ENCODE data around the gene CAPN5. TPM values are rescaled to one million over a fixed set of nuclear protein-coding genes. Genes with fewer than 3 reads are reported as not detected.

Gene CAPN5
- total and polyA plus RNA-seq, 2 of the 13 experiments (the other 11 are each of a cell fraction or from before 2014, with no cell fraction given), result 0.27 to 1.2 TPM

GRCh38 chr11:77091146-77091940 lies 24.6 kb downstream of the CAPN5 start (continued):
- peak; percentile 44; the same call in 1 of the 2 replicates for TF ChIP-seq ZNF687 (CRISPR knock-in tag; IDR thresholded peaks at IDR 0.05)
- peak; percentile 59; the same call in 1 of the 2 replicates for TF ChIP-seq SALL1 (CRISPR knock-in tag; IDR thresholded peaks at IDR 0.05)
- 0 out of 2 replicates have a peak, but pooled peaks have one; percentile 17 for TF ChIP-seq MED1 (CRISPR knock-in tag; IDR thresholded peaks at IDR 0.05)
- no peak for TF ChIP-seq ETV6 (CRISPR knock-in tag; conservative IDR thresholded peaks at IDR 0.05)
- no peak for TF ChIP-seq FLYWCH1 (CRISPR knock-in tag; IDR thresholded peaks at IDR 0.05)
- TF ChIP-seq CBX1 (IDR thresholded peaks at IDR 0.05; ENCODE audit: low read depth), result peak; percentile 59
- TF ChIP-seq ZNF652 (CRISPR knock-in tag; IDR thresholded peaks at IDR 0.05; ENCODE audit: borderline replicate concordance, low read depth), result no peak
- no peak for TF ChIP-seq RBAK (CRISPR knock-in tag; IDR thresholded peaks at IDR 0.05)
- TF ChIP-seq UBTF (CRISPR knock-in tag; IDR thresholded peaks at IDR 0.05), result no peak
- no peak for TF ChIP-seq E2F2 (CRISPR knock-in tag; IDR thresholded peaks at IDR 0.05; ENCODE audit: borderline replicate concordance)
- TF ChIP-seq SAP130 (CRISPR knock-in tag; IDR thresholded peaks at IDR 0.05; ENCODE audit: low read depth), result 0 out of 2 replicates have a peak, but pooled peaks have one; percentile 18
- TF ChIP-seq PHF20 (CRISPR knock-in tag; IDR thresholded peaks at IDR 0.05), result no peak
- TF ChIP-seq ARID5B (CRISPR knock-in tag; IDR thresholded peaks at IDR 0.05), result peak; percentile 25; the same call in 1 of the 2 replicates
- TF ChIP-seq ZNF589 (CRISPR knock-in tag; conservative IDR thresholded peaks at IDR 0.05), result no peak
- TF ChIP-seq HOXA3 (CRISPR knock-in tag; IDR thresholded peaks at IDR 0.05), result 0 out of 2 replicates have a peak, but pooled peaks have one; percentile 25
- no peak for TF ChIP-seq NFKB2 (CRISPR knock-in tag; IDR thresholded peaks at IDR 0.05; ENCODE audit: borderline replicate concordance)
- TF ChIP-seq JUN (CRISPR knock-in tag; IDR thresholded peaks at IDR 0.05), result no peak
- TF ChIP-seq ZNF629 (CRISPR knock-in tag; conservative IDR thresholded peaks at IDR 0.05), result peak; percentile 62; the same call in 1 of the 2 replicates

Measured in HepG2 (cell line).